Fibroblast of villous mesenchyme (primary cell): ENCODE data around the gene POU6F1. TPM values are rescaled to one million over a fixed set of nuclear protein-coding genes. Genes with fewer than 3 reads are reported as not detected.
A peak's percentile ranks its signal among the peaks of the same experiment; 100 is the strongest.

ENCODE experiments used
- DNase-seq: peaks from one replicate; pipeline ENCODE4 v3.0.0-alpha.2; 2010; ENCODE audit warnings: low read depth
- H3K4me3 ChIP-seq: 2 replicates; pipeline ENCODE4 v1.5.1; 2011; ENCODE audit warnings: low read depth, mild to moderate bottlenecking, low read length
- total RNA-seq: library from RNA; depleted of rRNA; stranded (reverse); fragments of >200 nt; gene quantifications from 2 replicates; pipeline ENCODE4 v1.2.3, GENCODE V29; 2012
- TF ChIP-seq, protein P1 (sequence below): IDR thresholded peaks from 2 replicates; pipeline ENCODE4 v1.5.1; 2012; ENCODE audit warnings: low read depth, mild to moderate bottlenecking, low read length; ENCODE audit not compliant: insufficient read depth

The POU6F1 gene
- total RNA-seq, 1 donor, result 3.5 TPM

- TF ChIP-seq, protein P1, sequence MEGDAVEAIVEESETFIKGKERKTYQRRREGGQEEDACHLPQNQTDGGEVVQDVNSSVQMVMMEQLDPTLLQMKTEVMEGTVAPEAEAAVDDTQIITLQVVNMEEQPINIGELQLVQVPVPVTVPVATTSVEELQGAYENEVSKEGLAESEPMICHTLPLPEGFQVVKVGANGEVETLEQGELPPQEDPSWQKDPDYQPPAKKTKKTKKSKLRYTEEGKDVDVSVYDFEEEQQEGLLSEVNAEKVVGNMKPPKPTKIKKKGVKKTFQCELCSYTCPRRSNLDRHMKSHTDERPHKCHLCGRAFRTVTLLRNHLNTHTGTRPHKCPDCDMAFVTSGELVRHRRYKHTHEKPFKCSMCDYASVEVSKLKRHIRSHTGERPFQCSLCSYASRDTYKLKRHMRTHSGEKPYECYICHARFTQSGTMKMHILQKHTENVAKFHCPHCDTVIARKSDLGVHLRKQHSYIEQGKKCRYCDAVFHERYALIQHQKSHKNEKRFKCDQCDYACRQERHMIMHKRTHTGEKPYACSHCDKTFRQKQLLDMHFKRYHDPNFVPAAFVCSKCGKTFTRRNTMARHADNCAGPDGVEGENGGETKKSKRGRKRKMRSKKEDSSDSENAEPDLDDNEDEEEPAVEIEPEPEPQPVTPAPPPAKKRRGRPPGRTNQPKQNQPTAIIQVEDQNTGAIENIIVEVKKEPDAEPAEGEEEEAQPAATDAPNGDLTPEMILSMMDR, result no peak
- no peak for DNase-seq
- H3K4me3 ChIP-seq, result no peak overlapping the region
Measured at GRCh38 chr12:51242120-51242519, 24.3 kb upstream of the POU6F1 start.

- H3K4me3 ChIP-seq, result no peak overlapping the region
- TF ChIP-seq, protein P1, result no peak
- no peak for DNase-seq
Measured at GRCh38 chr12:51240971-51241370, 23.1 kb upstream of the POU6F1 start.

DNA sequence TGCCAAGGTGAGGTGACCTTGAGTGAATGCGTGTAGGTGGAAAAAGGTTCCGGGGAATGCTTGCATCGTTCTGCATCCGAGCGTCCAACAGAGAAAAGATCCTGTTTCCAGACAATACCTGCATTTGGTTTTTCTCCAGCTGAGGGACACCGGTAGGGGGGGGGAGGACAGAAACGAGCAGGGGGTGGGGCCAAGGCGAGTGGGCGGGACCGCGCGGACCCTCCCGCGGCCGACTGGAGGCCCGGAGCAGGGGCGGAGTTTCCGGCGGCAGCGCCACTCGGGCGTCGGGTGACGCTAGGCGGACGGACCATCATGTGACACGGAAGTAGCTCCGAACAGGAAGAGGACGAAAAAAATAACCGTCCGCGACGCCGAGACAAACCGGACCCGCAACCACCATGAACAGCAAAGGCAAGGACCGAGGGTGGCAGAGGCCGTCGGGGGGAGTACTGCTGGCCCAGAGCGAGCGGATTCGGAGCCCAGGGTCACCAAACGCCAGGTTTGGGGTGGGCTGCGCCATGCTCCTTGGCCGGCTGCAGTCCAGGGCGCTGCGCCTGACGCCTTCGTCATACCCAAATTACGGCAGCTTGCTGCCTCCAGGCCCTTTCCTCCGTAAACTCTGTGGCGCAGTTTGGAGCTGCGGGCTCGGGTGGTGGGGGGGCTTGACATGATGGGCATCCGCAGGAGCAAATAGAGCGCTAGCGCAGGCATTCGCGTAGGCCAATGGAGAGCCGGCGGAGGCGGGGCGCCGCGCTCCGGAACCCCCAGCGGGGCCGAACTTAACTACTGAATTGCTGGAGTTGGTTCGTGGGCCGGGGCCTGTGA, 20.9 kb upstream of the POU6F1 start, which contains the start of gene DAZAP2:
Gene DAZAP2, plus strand, starts transcription at position 317 of the 825 bp plus-strand sequence. Its CDS starts 82 bp downstream, at position 399.
- peak; percentile 95 for DNase-seq
- TF ChIP-seq, protein P1, result no peak
- H3K4me3 ChIP-seq, result peak within 1 kb of the TSS; percentile 97

- TF ChIP-seq, protein P1, result no peak
- peak overlapping the region; percentile 97 for H3K4me3 ChIP-seq
- DNase-seq, result no peak
Measured at GRCh38 chr12:51238037-51238509, 20.2 kb upstream of the POU6F1 start.

DNA sequence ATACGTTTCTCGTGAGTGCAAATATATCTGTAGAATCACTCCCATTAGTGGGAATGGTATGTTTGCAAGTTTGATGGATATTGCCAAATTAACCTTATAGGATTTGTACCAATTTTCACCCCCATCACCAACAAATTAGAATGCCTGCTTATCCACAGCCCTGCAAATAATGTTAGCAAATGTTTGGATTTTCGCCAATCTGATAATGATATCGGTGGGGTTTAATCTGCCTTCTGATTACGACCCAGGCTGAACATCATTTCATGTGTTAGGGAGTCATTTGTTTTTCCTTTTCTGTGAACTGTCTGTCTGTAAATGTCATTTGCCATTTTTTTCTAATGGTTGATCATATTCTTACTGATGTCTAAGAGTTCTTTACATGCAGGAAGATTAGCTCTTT, 16.7 kb upstream of the POU6F1 start:
- no peak for DNase-seq
- TF ChIP-seq, protein P1, result no peak
- H3K4me3 ChIP-seq, result no peak overlapping the region

GRCh38 chr12:51232642-51233041, 14.8 kb upstream of the POU6F1 start:
- TF ChIP-seq, protein P1, result no peak
- no peak overlapping the region for H3K4me3 ChIP-seq
- no peak for DNase-seq
